Astrocyte of the cerebellum (primary cell): ENCODE measurements around the gene MRC2.
A peak's percentile ranks its signal among the peaks of the same experiment; 100 is the strongest.
"Not testable (repeated sequence)": the region's sequence is repeated elsewhere in the genome, so short reads cannot be mapped to it uniquely, and the experiment has no call there.

Experiments
- DNase-seq: peaks from one replicate; pipeline ENCODE4 v3.0.0-alpha.2; 2011; ENCODE audit warnings: low read depth
- H3K4me3 ChIP-seq: 2 replicates; pipeline ENCODE4 v1.5.1; 2011; ENCODE audit warnings: mild to moderate bottlenecking, low read depth, low read length, moderate library complexity
- in situ Hi-C: cut with HindIII; loops from 2 replicates; pipeline ENCODE4 v1.10.0; 2017; ENCODE audit warnings: low sequenced_read_pairs
- TF ChIP-seq, protein P1 (sequence below): IDR thresholded peaks from 2 replicates; pipeline ENCODE4 v1.5.1; 2012; ENCODE audit warnings: low read length, low read depth, moderate library complexity, mild to moderate bottlenecking; ENCODE audit errors: missing control alignments

MRC2 gene

DNA sequence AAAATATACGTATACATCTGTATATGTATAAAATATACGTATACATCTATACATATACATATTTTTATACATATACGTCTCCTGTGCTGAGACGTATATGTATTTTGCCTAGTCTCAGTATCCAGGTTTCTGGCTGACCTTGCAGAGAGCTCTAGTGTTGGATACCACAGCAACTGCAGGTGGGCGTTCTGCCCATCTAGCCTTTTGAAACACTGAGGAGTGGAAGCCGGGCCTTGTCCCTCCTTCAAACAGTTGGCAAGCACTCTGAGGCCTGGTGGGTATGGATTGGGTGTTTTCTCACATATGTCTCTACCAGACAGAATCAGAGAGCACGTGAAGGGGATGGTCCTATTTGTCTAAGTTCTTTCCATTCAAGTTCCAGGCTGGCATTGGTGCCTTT, 39.4 kb upstream of the MRC2 start:
- no peak for DNase-seq

DNA sequence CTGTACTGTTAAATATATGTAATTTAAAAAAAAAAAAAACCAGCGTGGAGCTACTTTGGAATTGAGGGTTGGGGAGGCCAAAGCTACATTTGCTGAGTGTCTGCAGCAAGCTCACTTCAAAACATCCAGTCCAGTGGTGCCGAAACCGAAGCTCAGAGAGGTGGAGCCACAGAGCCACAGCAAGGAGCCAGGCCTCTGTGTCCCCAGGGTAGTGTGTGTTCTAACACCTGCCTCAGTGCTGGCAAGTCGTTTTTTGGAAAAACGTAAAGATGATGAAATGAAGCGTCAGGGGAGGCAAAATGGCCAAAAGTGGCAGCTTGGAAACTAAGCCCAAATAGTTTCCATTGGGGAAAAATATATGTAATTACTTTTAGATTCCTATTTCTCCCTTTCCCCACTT, 36.1 kb upstream of the MRC2 start:
- H3K4me3 ChIP-seq = no peak overlapping the region
- no peak for DNase-seq
- in situ Hi-C loops = no loop called here
- TF ChIP-seq, protein P1, sequence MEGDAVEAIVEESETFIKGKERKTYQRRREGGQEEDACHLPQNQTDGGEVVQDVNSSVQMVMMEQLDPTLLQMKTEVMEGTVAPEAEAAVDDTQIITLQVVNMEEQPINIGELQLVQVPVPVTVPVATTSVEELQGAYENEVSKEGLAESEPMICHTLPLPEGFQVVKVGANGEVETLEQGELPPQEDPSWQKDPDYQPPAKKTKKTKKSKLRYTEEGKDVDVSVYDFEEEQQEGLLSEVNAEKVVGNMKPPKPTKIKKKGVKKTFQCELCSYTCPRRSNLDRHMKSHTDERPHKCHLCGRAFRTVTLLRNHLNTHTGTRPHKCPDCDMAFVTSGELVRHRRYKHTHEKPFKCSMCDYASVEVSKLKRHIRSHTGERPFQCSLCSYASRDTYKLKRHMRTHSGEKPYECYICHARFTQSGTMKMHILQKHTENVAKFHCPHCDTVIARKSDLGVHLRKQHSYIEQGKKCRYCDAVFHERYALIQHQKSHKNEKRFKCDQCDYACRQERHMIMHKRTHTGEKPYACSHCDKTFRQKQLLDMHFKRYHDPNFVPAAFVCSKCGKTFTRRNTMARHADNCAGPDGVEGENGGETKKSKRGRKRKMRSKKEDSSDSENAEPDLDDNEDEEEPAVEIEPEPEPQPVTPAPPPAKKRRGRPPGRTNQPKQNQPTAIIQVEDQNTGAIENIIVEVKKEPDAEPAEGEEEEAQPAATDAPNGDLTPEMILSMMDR = no peak

More for the DNA sequence above, 39.4 kb upstream of the MRC2 start:
- TF ChIP-seq, protein P1 = no peak
- no peak overlapping the region for H3K4me3 ChIP-seq
- in situ Hi-C loops = no loop called here

DNA sequence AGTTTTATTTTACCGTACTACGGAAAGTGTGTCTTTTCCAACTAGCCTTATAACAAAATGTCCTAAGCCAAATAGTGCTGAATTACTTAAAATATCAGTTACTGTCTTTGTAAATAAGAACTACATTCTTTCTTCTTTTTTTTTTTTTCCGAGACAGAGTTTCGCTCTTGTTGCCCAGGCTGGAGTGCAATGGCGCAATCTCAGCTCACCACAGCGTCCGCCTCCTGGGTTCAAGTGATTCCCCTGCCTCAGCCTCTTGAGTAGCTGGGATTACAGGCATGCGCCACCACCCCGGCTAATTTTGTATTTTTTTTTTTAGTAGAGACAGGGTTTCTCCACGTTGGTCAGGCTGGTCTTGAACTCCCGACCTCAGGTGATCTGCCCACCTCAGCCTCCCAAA, 35.6 kb upstream of the MRC2 start:
- H3K4me3 ChIP-seq, in situ Hi-C loops, DNase-seq: not testable (repeated sequence)

DNA sequence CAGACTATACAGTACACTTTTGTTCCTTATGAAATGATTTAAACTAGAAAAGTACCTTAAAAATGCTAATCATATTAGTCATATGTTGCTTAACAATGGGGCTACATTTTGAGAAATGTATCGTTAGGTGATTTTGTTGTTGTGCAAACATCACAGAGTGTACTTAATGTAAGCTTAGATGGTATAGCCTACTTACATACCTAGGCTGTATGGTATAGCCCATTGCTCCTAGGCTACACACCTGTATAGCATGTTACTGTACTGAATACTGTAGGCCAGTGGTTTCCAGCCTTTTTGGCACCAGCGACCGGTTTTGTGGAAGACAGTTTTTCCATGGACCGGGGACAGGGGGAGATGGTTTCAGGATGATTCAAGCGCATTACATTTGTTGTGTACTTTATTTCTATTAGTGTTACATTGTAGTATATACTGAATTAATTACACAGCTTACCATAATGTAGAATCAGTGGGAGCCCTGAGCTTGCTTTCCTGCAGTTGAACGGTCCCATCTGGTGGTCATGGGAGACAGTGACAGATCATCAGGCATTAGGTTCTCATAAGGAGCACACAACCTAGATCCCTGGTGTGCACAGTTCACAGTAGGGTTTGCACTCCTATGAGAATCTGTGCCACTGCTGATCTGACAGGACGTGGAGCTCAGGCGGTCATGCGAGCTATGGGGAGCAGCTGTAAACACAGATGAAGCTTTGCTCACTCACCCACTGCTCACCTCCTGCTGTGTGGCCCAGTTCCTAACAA, 35.0 kb upstream of the MRC2 start:
- TF ChIP-seq, protein P1 = peak; percentile 11
- H3K4me3 ChIP-seq = no peak overlapping the region
- DNase-seq = no peak
- in situ Hi-C loops = no loop called here

DNA sequence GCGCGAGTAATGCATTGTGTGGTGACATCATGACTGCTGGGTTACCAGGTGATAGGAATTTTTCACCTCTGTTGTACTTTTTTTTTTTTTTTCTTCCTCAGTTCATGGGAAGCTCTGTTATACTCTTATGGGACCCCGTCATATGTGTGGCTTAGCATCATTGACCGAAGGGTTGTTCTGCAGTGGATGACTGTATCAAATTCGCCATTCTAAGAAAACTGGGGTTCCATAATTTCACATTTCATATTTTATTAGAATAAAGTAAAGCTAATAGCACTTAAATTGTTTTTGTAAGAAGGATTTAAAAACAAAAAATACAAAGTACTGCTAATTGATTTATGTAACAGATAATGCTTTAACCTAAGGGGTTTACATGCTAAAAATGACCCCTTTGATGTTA, 32.0 kb upstream of the MRC2 start:
- no peak for DNase-seq
- TF ChIP-seq, protein P1 = no peak
- in situ Hi-C loops = no loop called here
- no peak overlapping the region for H3K4me3 ChIP-seq

DNA sequence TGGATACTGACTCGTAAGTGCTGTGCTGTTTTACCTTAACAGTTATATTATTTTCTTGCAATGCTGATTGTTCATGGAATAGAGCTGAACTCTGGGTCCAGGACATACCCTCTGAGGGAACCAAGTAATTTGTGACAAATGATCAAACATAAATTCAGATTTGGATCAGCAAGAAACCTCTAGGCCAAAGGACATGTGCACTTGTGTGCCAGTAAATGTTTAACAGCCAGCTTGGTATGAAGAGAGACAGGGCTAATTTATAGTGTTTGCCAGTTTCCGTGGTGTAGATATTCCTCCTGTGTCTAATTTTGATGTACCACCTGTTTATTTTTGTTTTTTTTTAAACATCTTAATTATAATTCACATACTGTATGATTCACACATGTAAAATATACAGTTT, 30.8 kb upstream of the MRC2 start:
- in situ Hi-C loops = no loop called here
- H3K4me3 ChIP-seq = no peak overlapping the region
- no peak for DNase-seq
- TF ChIP-seq, protein P1 = no peak

DNA sequence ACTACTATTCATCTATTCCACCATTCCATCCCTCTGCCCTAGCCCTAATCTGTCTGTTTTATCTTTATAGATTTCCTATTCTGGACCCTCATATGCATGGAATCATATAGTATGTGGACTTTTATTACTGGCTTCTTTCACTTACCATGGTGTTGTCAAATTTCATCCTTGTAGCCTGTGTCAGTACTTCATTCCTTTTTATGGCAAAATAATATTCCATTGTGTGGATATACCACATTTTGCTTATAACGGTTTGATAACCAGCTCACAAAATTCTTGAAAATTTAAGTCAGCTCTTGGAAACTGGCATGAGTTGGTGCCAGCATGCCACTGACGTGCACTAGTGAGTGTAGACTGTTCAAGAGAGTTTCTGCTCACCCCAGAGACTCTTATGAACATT, 30.3 kb upstream of the MRC2 start:
- TF ChIP-seq, protein P1 = no peak
- H3K4me3 ChIP-seq = no peak overlapping the region
- no peak for DNase-seq
- in situ Hi-C loops = no loop called here
